ENCODE data around the gene PTPRG. TPM values are rescaled to one million over a fixed set of nuclear protein-coding genes. Genes with fewer than 3 reads are reported as not detected.

The PTPRG gene
- total and polyA plus RNA-seq, 2 experiments from 2014 or later: 11.5 to 39.6 TPM

- Histone ChIP-seq H3K4me3 (no peak overlapping the region), H3K27me3 (replicated peaks; ENCODE audit: insufficient read depth) (no peaks in the 10 kb centered on the region), H3K4me2 (ENCODE audit: unreplicated experiment) (no peak overlapping the region), H3K79me2 (ENCODE audit: insufficient read depth) (no peaks in the 10 kb centered on the region), H4K20me1 (ENCODE audit: insufficient read depth) (no peaks in the 10 kb centered on the region), H3K9me3 (ENCODE audit: low read depth) (no peaks in the 10 kb centered on the region), H2AFZ (no peak overlapping the region), H3K36me3 (ENCODE audit: low read depth) (no peaks in the 10 kb centered on the region), H3K27ac (no peak overlapping the region), H3K9ac (no peak overlapping the region), H3K9me2 (ENCODE audit: insufficient read depth) (no peaks in the 10 kb centered on the region), H3K4me1 (ENCODE audit: insufficient read depth) (peaks cover 18% of the 10 kb centered on the region), H3F3A (ENCODE audit: insufficient read depth) (peaks cover 16% of the 10 kb centered on the region)
- in situ Hi-C loops (cut with MboI): no loop called here
- 93 to 98% methylated on average over 2 of the region's 2 CpGs for whole genome bisulfite sequencing, 2 experiments (ENCODE audit: low coverage in 1 of 2, low lambda C conversion rate in 2 of 2, missing lambda C conversion rate in 2 of 2)
- TF ChIP-seq EZH2phosphoT487 (IDR thresholded peaks at IDR 0.05; ENCODE audit: insufficient read depth, low read depth): no peak
- no peak for TF ChIP-seq EZH2 (IDR thresholded peaks at IDR 0.05; ENCODE audit: insufficient read depth, poor library complexity, severe bottlenecking)
- no peak for DNase-seq
Observed at GRCh38 chr3:62171789-62172188, 610.4 kb downstream of the PTPRG start.

DNA sequence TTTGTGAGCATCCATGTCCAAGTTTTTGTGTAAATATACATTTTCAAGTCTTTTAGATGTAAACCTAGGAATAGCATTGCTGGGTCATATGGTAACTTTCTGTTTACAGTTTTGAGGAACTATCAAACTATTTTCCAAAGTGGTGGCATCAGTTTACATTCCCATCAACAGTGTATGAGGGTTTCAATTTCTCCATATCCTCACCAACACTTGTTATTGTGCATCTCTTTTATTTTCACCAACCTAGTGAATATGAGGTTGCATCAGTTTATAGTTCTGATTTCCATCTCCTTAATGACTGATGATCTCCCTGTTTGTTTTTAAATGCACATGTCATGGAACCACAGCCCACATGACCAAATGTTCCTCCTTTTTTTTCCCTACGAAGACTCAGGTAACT is 610.8 kb downstream of the PTPRG start:
- H4K20me1 ChIP-seq (ENCODE audit: insufficient read depth): no peaks in the 10 kb centered on the region

DNA sequence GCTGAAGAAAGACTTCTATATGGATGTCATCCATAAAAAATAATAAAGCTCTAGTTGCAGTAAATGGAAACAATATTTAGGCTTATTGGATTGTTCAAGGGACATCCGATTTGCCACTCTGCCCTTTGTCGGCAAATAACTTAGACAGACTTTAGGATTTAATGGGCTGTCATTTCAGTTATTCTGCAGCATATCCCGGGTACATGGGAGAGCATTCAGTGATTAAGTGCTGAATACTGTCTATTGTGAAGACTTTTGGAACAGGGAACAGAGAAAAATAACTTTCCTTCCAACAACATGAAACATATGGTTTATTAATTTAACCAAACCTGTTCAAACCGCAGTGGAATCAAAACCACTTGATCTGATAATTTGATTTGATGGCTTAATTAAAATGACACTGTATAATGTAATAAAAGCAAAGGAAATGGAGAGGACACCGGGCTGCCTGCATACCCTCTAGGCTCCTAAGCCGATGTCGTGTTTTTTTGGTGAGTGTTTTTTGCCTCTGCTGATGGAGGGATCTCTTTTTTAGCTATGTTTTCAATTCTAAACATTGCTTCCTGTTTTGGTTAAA is 612.7 kb downstream of the PTPRG start:
- peaks cover 16% of the 10 kb centered on the region for H3F3A ChIP-seq (ENCODE audit: insufficient read depth)
- in situ Hi-C loops (cut with MboI): no loop called here
- no peak overlapping the region for H2AFZ ChIP-seq
- no peaks in the 10 kb centered on the region for H3K36me3 ChIP-seq (ENCODE audit: low read depth)
- H3K4me2 ChIP-seq (ENCODE audit: unreplicated experiment): no peak overlapping the region
- no peak overlapping the region for H3K9ac ChIP-seq
- TF ChIP-seq EZH2phosphoT487 (IDR thresholded peaks at IDR 0.05; ENCODE audit: insufficient read depth, low read depth) (no peak), EZH2 (IDR thresholded peaks at IDR 0.05; ENCODE audit: insufficient read depth, poor library complexity, severe bottlenecking) (no peak)
- no peak overlapping the region for H3K27ac ChIP-seq
- peaks cover 18% of the 10 kb centered on the region for H3K4me1 ChIP-seq (ENCODE audit: insufficient read depth)
- WGBS, 2 experiments (ENCODE audit: low coverage in 1 of 2, low lambda C conversion rate in 2 of 2, missing lambda C conversion rate in 2 of 2): 94 to 98% methylated on average over 7 of the region's 7 CpGs
- H3K9me2 ChIP-seq (ENCODE audit: insufficient read depth): no peaks in the 10 kb centered on the region
- DNase-seq: no peak
- H3K4me3 ChIP-seq: no peak overlapping the region
- H3K79me2 ChIP-seq (ENCODE audit: insufficient read depth): no peaks in the 10 kb centered on the region
- no peaks in the 10 kb centered on the region for H3K9me3 ChIP-seq (ENCODE audit: low read depth)
- no peaks in the 10 kb centered on the region for H3K27me3 ChIP-seq (replicated peaks; ENCODE audit: insufficient read depth)
- H4K20me1 ChIP-seq (ENCODE audit: insufficient read depth): no peaks in the 10 kb centered on the region

More for the DNA sequence above, 610.8 kb downstream of the PTPRG start:
- H3K27ac ChIP-seq: no peak overlapping the region
- H3K9me2 ChIP-seq (ENCODE audit: insufficient read depth): no peaks in the 10 kb centered on the region
- H3K9ac ChIP-seq: no peak overlapping the region
- peaks cover 18% of the 10 kb centered on the region for H3K4me1 ChIP-seq (ENCODE audit: insufficient read depth)
- H2AFZ ChIP-seq: no peak overlapping the region
- peaks cover 16% of the 10 kb centered on the region for H3F3A ChIP-seq (ENCODE audit: insufficient read depth)
- in situ Hi-C loops (cut with MboI): no loop called here
- no peaks in the 10 kb centered on the region for H3K79me2 ChIP-seq (ENCODE audit: insufficient read depth)
- H3K4me2 ChIP-seq (ENCODE audit: unreplicated experiment): no peak overlapping the region
- WGBS, 2 experiments (ENCODE audit: low coverage in 1 of 2, low lambda C conversion rate in 2 of 2, missing lambda C conversion rate in 2 of 2): 92 to 100% methylated on average over 1 of the region's 1 CpG
- no peak overlapping the region for H3K4me3 ChIP-seq
- no peak for TF ChIP-seq EZH2phosphoT487 (IDR thresholded peaks at IDR 0.05; ENCODE audit: insufficient read depth, low read depth)
- TF ChIP-seq EZH2 (IDR thresholded peaks at IDR 0.05; ENCODE audit: insufficient read depth, poor library complexity, severe bottlenecking): no peak
- H3K36me3 ChIP-seq (ENCODE audit: low read depth): no peaks in the 10 kb centered on the region
- DNase-seq: no peak
- H3K27me3 ChIP-seq (replicated peaks; ENCODE audit: insufficient read depth): no peaks in the 10 kb centered on the region
- H3K9me3 ChIP-seq (ENCODE audit: low read depth): no peaks in the 10 kb centered on the region

DNA sequence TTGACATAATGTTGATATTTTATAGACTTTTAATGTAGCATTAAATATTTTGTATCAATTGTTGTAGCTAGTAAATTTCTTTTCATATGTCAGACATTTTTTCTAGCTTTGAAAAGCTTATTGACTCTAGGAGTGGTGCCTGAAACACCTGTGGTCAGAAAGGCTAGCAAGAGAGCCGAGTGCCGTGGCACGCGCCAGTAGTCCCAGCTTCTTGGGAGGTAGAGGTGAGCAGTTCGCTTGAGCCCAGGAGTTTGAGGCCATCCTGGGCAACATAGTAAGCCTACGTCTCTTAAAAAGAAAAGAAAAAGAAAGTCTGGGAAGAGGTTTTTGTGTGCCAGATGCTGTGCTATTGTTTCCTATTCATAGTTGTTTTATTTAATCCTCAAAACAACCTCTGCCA is 613.8 kb downstream of the PTPRG start:
- H3K9ac ChIP-seq: no peak overlapping the region
- H3K9me3 ChIP-seq (ENCODE audit: low read depth): no peaks in the 10 kb centered on the region
- no peak for TF ChIP-seq EZH2 (IDR thresholded peaks at IDR 0.05; ENCODE audit: insufficient read depth, poor library complexity, severe bottlenecking)
- no peak for TF ChIP-seq EZH2phosphoT487 (IDR thresholded peaks at IDR 0.05; ENCODE audit: insufficient read depth, low read depth)
- H3K4me1 ChIP-seq (ENCODE audit: insufficient read depth): peaks cover 9% of the 10 kb centered on the region
- in situ Hi-C loops (cut with MboI): loop anchor here (25.0 kb wide), 1 partner anchor 1588 kb away; no protein-coding TSS in a partner anchor
- no peak overlapping the region for H3K4me2 ChIP-seq (ENCODE audit: unreplicated experiment)
- H3K27me3 ChIP-seq (replicated peaks; ENCODE audit: insufficient read depth): no peaks in the 10 kb centered on the region
- no peaks in the 10 kb centered on the region for H3K9me2 ChIP-seq (ENCODE audit: insufficient read depth)
- no peak for DNase-seq
- H3K36me3 ChIP-seq (ENCODE audit: low read depth): no peaks in the 10 kb centered on the region
- H3K79me2 ChIP-seq (ENCODE audit: insufficient read depth): no peaks in the 10 kb centered on the region
- WGBS, 2 experiments (ENCODE audit: low coverage in 1 of 2, low lambda C conversion rate in 2 of 2, missing lambda C conversion rate in 2 of 2): 76 to 84% methylated on average over 6 of the region's 6 CpGs
- no peaks in the 10 kb centered on the region for H4K20me1 ChIP-seq (ENCODE audit: insufficient read depth)
- no peak overlapping the region for H3K4me3 ChIP-seq
- H3F3A ChIP-seq (ENCODE audit: insufficient read depth): peaks cover 10% of the 10 kb centered on the region
- no peak overlapping the region for H2AFZ ChIP-seq
- H3K27ac ChIP-seq: no peak overlapping the region

GRCh38 chr3:62178032-62178431 is 616.7 kb downstream of the PTPRG start:
- H3K9ac ChIP-seq: no peak overlapping the region
- H3F3A ChIP-seq (ENCODE audit: insufficient read depth): no peaks in the 10 kb centered on the region
- no peaks in the 10 kb centered on the region for H3K27me3 ChIP-seq (replicated peaks; ENCODE audit: insufficient read depth)
- no peak for TF ChIP-seq EZH2phosphoT487 (IDR thresholded peaks at IDR 0.05; ENCODE audit: insufficient read depth, low read depth)
- TF ChIP-seq EZH2 (IDR thresholded peaks at IDR 0.05; ENCODE audit: insufficient read depth, poor library complexity, severe bottlenecking): no peak
- H3K27ac ChIP-seq: no peak overlapping the region
- no peaks in the 10 kb centered on the region for H3K9me2 ChIP-seq (ENCODE audit: insufficient read depth)
- no peaks in the 10 kb centered on the region for H3K4me1 ChIP-seq (ENCODE audit: insufficient read depth)
- H3K9me3 ChIP-seq (ENCODE audit: low read depth): no peaks in the 10 kb centered on the region
- H3K79me2 ChIP-seq (ENCODE audit: insufficient read depth): no peaks in the 10 kb centered on the region
- no peak for DNase-seq
- H2AFZ ChIP-seq: no peak overlapping the region
- no peak overlapping the region for H3K4me3 ChIP-seq
- H3K36me3 ChIP-seq (ENCODE audit: low read depth): no peaks in the 10 kb centered on the region
- H3K4me2 ChIP-seq (ENCODE audit: unreplicated experiment): no peak overlapping the region
- in situ Hi-C loops (cut with MboI): loop anchor here (25.0 kb wide), 1 partner anchor 1591 kb away; no protein-coding TSS in a partner anchor
- H4K20me1 ChIP-seq (ENCODE audit: insufficient read depth): no peaks in the 10 kb centered on the region

All from GM23248 (cell line).